ENCODE measurements around the gene PGBD2.

DNA sequence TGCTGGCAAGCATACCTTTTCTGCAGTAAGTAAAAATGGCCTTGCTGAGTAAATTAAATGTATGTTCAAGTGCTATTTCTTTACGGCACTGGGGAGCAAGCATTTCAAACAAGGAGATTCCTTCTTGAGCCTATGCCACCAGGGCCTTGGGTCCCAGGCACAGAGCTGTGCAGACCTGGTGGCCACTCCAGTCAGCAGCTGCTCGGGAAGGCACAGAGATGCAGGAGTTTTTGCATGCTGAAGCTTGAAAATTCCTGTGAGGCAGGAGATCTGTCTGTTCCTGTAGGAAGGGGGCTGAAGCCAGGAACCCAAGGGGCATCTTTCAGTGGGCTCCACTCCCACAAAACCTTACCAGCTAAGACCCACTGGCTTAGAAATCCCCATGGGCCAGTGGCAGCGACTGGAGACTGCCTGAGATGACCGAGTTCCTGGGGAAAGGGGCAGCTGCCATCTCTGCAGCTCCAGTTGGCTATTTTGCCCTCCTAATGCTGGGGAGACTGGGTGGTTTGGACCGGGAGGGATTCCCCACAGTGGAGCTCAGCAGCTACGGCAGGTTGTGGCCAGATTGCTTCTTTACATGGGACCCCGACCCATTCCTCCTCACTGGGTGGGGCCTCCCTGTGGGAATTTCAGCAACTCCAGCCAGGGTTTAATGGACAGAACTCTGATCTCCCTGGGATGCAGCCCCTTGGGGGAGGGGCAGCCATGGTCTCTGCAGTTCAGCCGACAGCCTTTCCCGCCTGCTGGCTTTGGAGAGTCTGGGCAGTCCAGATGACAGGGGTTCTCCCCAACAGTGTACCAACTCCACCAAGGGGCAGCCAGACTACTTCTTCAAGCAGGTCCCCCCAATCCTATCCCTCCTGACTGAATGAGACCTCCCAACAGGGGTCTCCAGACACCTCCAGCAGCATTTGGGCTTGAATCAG is 8.4 kb upstream of the PGBD2 start:
- TF ChIP-seq, protein P1, sequence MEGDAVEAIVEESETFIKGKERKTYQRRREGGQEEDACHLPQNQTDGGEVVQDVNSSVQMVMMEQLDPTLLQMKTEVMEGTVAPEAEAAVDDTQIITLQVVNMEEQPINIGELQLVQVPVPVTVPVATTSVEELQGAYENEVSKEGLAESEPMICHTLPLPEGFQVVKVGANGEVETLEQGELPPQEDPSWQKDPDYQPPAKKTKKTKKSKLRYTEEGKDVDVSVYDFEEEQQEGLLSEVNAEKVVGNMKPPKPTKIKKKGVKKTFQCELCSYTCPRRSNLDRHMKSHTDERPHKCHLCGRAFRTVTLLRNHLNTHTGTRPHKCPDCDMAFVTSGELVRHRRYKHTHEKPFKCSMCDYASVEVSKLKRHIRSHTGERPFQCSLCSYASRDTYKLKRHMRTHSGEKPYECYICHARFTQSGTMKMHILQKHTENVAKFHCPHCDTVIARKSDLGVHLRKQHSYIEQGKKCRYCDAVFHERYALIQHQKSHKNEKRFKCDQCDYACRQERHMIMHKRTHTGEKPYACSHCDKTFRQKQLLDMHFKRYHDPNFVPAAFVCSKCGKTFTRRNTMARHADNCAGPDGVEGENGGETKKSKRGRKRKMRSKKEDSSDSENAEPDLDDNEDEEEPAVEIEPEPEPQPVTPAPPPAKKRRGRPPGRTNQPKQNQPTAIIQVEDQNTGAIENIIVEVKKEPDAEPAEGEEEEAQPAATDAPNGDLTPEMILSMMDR (conservative IDR thresholded peaks at IDR 0.05; ENCODE audit: low read depth, low read length), result no peak
- TF ChIP-seq POLR2A (IDR thresholded peaks at IDR 0.05; ENCODE audit: low read depth, low read length) (no peak), CEBPB (IDR thresholded peaks at IDR 0.05; ENCODE audit: low read depth, low read length) (no peak), FOS (IDR thresholded peaks at IDR 0.05; ENCODE audit: low read depth, low read length) (no peak), RAD21 (IDR thresholded peaks at IDR 0.05; ENCODE audit: low read length) (no peak), BHLHE40 (IDR thresholded peaks at IDR 0.05; ENCODE audit: low read depth, low read length) (no peak), RFX5 (IDR thresholded peaks at IDR 0.05; ENCODE audit: low read depth, low read length) (no peak), MAFK (IDR thresholded peaks at IDR 0.05; ENCODE audit: low read depth, low read length) (no peak), RCOR1 (IDR thresholded peaks at IDR 0.05; ENCODE audit: insufficient replicate concordance, low read length) (no peak), MXI1 (IDR thresholded peaks at IDR 0.05; ENCODE audit: borderline replicate concordance, low read depth, low read length) (no peak), SMC3 (IDR thresholded peaks at IDR 0.05; ENCODE audit: low read depth, low read length) (no peak)
- TF ChIP-seq, protein P2, sequence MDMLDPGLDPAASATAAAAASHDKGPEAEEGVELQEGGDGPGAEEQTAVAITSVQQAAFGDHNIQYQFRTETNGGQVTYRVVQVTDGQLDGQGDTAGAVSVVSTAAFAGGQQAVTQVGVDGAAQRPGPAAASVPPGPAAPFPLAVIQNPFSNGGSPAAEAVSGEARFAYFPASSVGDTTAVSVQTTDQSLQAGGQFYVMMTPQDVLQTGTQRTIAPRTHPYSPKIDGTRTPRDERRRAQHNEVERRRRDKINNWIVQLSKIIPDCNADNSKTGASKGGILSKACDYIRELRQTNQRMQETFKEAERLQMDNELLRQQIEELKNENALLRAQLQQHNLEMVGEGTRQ (IDR thresholded peaks at IDR 0.05; ENCODE audit: low read depth, low read length), result no peak
- TF ChIP-seq, protein P3, sequence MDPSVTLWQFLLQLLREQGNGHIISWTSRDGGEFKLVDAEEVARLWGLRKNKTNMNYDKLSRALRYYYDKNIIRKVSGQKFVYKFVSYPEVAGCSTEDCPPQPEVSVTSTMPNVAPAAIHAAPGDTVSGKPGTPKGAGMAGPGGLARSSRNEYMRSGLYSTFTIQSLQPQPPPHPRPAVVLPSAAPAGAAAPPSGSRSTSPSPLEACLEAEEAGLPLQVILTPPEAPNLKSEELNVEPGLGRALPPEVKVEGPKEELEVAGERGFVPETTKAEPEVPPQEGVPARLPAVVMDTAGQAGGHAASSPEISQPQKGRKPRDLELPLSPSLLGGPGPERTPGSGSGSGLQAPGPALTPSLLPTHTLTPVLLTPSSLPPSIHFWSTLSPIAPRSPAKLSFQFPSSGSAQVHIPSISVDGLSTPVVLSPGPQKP (IDR thresholded peaks at IDR 0.05; ENCODE audit: borderline replicate concordance, low read depth, low read length), result no peak

Measured in IMR-90 (cell line).